Muscle layer of duodenum (tissue), 2 donors: ENCODE data around the gene GRIN1.

ENCODE experiments used
- H3K27ac ChIP-seq: one replicate; pipeline ENCODE4 v1.7.0; 2013; ENCODE audit warnings: mild to moderate bottlenecking, low read length
- H3K27me3 ChIP-seq: one replicate; pipeline ENCODE4 v1.7.0; 2013; ENCODE audit warnings: low read depth, mild to moderate bottlenecking, control low read depth, low read length
- H3K36me3 ChIP-seq, 2 donors: one replicate each; pipeline ENCODE4 v1.7.0; 2013; ENCODE audit warnings: low read length in 2 of 2, control low read depth in 1 of 2, mild to moderate bottlenecking in 1 of 2; ENCODE audit not compliant: insufficient read depth in 2 of 2, control insufficient read depth in 1 of 2
- H3K4me1 ChIP-seq, 2 donors: one replicate each; pipeline ENCODE4 v1.7.0; 2013; ENCODE audit warnings: low read length in 2 of 2, mild to moderate bottlenecking in 2 of 2, control low read depth in 1 of 2, moderate library complexity in 1 of 2; ENCODE audit not compliant: insufficient read depth in 2 of 2, control insufficient read depth in 1 of 2
- H3K4me3 ChIP-seq, 2 donors: one replicate each; pipeline ENCODE4 v1.7.0; 2013; ENCODE audit warnings: low read length in 2 of 2, low read depth in 1 of 2, mild to moderate bottlenecking in 1 of 2
- H3K9me3 ChIP-seq, 2 donors: one replicate each; pipeline ENCODE4 v1.7.0; 2013; ENCODE audit warnings: low read length in 2 of 2, control low read depth in 1 of 2, mild to moderate bottlenecking in 1 of 2; ENCODE audit not compliant: control insufficient read depth in 1 of 2
- donor health status: healthy.

GRIN1 gene

GRCh38 chr9:137213160-137214060 lies 74.5 kb downstream of the GRIN1 start:
- H3K36me3 ChIP-seq: peaks cover 0 to 18% of the 10 kb centered on the region in 2 donors
- no peaks in the 10 kb centered on the region for H3K4me1 ChIP-seq
- H3K9me3 ChIP-seq: no peaks in the 10 kb centered on the region
- H3K27ac ChIP-seq: no peak overlapping the region
- H3K4me3 ChIP-seq: no peak overlapping the region
- H3K27me3 ChIP-seq: no peaks in the 10 kb centered on the region

- H3K4me3 ChIP-seq: no peak overlapping the region
- peaks cover 0 to 8% of the 10 kb centered on the region in 2 donors for H3K36me3 ChIP-seq
Measured at GRCh38 chr9:137214620-137215019, 75.7 kb downstream of the GRIN1 start.

GRCh38 chr9:137215196-137215986 lies 76.4 kb downstream of the GRIN1 start:
- Histone ChIP-seq H3K4me3 (no peak overlapping the region), H3K9me3 (no peaks in the 10 kb centered on the region), H3K27ac (no peak overlapping the region), H3K4me1 (no peaks in the 10 kb centered on the region), H3K36me3 (peaks cover 0 to 8% of the 10 kb centered on the region in 2 donors), H3K27me3 (no peaks in the 10 kb centered on the region)

More at GRCh38 chr9:137214620-137215019, 75.7 kb downstream of the GRIN1 start:
- Histone ChIP-seq H3K27ac (no peak overlapping the region), H3K4me1 (no peaks in the 10 kb centered on the region), H3K9me3 (no peaks in the 10 kb centered on the region), H3K27me3 (no peaks in the 10 kb centered on the region)

- peaks cover 0 to under 1% of the 10 kb centered on the region in 2 donors for H3K4me1 ChIP-seq
- H3K27ac ChIP-seq: no peak overlapping the region
- H3K36me3 ChIP-seq: peaks cover 0 to 8% of the 10 kb centered on the region in 2 donors
Measured at GRCh38 chr9:137216188-137216965, 77.4 kb downstream of the GRIN1 start.

GRCh38 chr9:137217276-137218211 lies 78.6 kb downstream of the GRIN1 start:
- Histone ChIP-seq H3K27me3 (no peaks in the 10 kb centered on the region), H3K36me3 (peaks cover 0 to 8% of the 10 kb centered on the region in 2 donors), H3K4me3 (peak overlapping the region; percentile 11), H3K4me1 (peaks cover 0 to 7% of the 10 kb centered on the region in 2 donors), H3K9me3 (no peaks in the 10 kb centered on the region), H3K27ac (no peak overlapping the region)

More at GRCh38 chr9:137216188-137216965, 77.4 kb downstream of the GRIN1 start:
- Histone ChIP-seq H3K27me3 (no peaks in the 10 kb centered on the region), H3K9me3 (no peaks in the 10 kb centered on the region), H3K4me3 (no peak overlapping the region)

- H3K36me3 ChIP-seq: peaks cover 0 to 8% of the 10 kb centered on the region in 2 donors
- peaks cover 0 to 12% of the 10 kb centered on the region in 2 donors for H3K4me1 ChIP-seq
- H3K9me3 ChIP-seq: no peaks in the 10 kb centered on the region
- no peak overlapping the region for H3K27ac ChIP-seq
- no peaks in the 10 kb centered on the region for H3K27me3 ChIP-seq
- H3K4me3 ChIP-seq: no peak overlapping the region
Measured at GRCh38 chr9:137218212-137218753, 79.3 kb downstream of the GRIN1 start.
